ENCODE results near the gene MRPL48. TPM values are rescaled to one million over a fixed set of nuclear protein-coding genes. Genes with fewer than 3 reads are reported as not detected.

The MRPL48 gene
- total and polyA plus RNA-seq, 4 donors: 12.6 to 34.1 (median 20.0) TPM

DNA sequence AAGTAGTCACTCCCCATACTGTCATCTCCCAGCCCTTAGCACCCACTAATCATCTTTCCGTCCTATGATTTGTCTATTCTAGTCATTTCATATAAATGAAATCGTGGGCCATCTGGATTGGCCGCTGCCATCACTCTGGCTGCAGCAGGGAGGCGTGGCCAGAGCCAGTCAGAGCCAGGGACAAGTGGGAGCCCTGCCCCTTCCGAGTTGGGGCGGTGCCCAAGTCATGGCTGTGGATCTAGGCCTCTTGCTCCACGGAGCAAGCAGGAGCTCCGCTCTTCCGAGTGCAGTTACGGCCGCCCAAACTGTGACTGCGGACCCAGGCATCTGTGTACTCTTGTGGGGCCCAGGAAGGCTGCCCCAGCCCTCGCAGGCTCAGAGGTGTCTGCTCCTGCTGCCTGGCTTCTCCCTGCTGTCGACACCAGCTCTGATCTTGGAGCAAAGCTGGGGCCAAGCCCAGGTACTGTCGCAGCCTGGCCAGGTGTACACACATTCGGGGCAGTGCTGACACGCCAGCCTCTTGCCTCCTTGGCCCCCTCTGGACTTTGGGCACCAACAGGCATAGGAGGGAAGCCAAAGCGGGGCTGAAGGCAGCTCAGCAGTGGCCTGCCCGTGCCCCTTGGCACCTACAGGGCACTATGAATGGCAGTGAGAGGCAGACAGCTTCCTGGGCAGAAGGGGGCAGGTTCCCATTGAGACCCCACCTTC lies 8.4 kb downstream of the MRPL48 start:
- 93% methylated on average over 19 of the region's 19 CpGs for WGBS
- no peak overlapping the region for H3K9ac ChIP-seq (ENCODE audit: low read depth in 1 of 2, low read length in 2 of 2)
- peaks cover 0 to 3% (median under 1%) of the 10 kb centered on the region in 4 donors for H3K36me3 ChIP-seq (ENCODE audit: control insufficient read depth in 4 of 4, insufficient read depth in 3 of 4, low read depth in 1 of 4, low read length in 3 of 4)
- H3K27ac ChIP-seq (ENCODE audit: low read depth in 1 of 2, low read length in 2 of 2): no peak overlapping the region
- TF ChIP-seq HNF4A (conservative IDR thresholded peaks at IDR 0.05): no peak
- TF ChIP-seq, protein P1, sequence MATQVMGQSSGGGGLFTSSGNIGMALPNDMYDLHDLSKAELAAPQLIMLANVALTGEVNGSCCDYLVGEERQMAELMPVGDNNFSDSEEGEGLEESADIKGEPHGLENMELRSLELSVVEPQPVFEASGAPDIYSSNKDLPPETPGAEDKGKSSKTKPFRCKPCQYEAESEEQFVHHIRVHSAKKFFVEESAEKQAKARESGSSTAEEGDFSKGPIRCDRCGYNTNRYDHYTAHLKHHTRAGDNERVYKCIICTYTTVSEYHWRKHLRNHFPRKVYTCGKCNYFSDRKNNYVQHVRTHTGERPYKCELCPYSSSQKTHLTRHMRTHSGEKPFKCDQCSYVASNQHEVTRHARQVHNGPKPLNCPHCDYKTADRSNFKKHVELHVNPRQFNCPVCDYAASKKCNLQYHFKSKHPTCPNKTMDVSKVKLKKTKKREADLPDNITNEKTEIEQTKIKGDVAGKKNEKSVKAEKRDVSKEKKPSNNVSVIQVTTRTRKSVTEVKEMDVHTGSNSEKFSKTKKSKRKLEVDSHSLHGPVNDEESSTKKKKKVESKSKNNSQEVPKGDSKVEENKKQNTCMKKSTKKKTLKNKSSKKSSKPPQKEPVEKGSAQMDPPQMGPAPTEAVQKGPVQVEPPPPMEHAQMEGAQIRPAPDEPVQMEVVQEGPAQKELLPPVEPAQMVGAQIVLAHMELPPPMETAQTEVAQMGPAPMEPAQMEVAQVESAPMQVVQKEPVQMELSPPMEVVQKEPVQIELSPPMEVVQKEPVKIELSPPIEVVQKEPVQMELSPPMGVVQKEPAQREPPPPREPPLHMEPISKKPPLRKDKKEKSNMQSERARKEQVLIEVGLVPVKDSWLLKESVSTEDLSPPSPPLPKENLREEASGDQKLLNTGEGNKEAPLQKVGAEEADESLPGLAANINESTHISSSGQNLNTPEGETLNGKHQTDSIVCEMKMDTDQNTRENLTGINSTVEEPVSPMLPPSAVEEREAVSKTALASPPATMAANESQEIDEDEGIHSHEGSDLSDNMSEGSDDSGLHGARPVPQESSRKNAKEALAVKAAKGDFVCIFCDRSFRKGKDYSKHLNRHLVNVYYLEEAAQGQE (IDR thresholded peaks at IDR 0.05): no peak
- TF ChIP-seq JUND (IDR thresholded peaks at IDR 0.05): no peak
- no peak for TF ChIP-seq RAD21 (IDR thresholded peaks at IDR 0.05)
- TF ChIP-seq RXRA (IDR thresholded peaks at IDR 0.05): no peak
- no peak for TF ChIP-seq GABPA (IDR thresholded peaks at IDR 0.05 in 1 of 2, conservative IDR thresholded peaks at IDR 0.05 in 1 of 2)
- TF ChIP-seq, protein P2, sequence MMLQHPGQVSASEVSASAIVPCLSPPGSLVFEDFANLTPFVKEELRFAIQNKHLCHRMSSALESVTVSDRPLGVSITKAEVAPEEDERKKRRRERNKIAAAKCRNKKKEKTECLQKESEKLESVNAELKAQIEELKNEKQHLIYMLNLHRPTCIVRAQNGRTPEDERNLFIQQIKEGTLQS (IDR thresholded peaks at IDR 0.05): no peak
- TF ChIP-seq NR2F2 (IDR thresholded peaks at IDR 0.05): no peak
- TF ChIP-seq FOXA1 (IDR thresholded peaks at IDR 0.05): no peak
- TF ChIP-seq, protein P3, sequence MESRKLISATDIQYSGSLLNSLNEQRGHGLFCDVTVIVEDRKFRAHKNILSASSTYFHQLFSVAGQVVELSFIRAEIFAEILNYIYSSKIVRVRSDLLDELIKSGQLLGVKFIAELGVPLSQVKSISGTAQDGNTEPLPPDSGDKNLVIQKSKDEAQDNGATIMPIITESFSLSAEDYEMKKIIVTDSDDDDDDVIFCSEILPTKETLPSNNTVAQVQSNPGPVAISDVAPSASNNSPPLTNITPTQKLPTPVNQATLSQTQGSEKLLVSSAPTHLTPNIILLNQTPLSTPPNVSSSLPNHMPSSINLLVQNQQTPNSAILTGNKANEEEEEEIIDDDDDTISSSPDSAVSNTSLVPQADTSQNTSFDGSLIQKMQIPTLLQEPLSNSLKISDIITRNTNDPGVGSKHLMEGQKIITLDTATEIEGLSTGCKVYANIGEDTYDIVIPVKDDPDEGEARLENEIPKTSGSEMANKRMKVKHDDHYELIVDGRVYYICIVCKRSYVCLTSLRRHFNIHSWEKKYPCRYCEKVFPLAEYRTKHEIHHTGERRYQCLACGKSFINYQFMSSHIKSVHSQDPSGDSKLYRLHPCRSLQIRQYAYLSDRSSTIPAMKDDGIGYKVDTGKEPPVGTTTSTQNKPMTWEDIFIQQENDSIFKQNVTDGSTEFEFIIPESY (IDR thresholded peaks at IDR 0.05): no peak
- TF ChIP-seq EGR1 (IDR thresholded peaks at IDR 0.05; ENCODE audit: low read depth in 2 of 2): no peak
- TF ChIP-seq TAF1 (conservative IDR thresholded peaks at IDR 0.05): no peak
- no peaks in the 10 kb centered on the region for H3K4me1 ChIP-seq (ENCODE audit: control insufficient read depth in 4 of 4, insufficient read depth in 4 of 4, low read length in 3 of 4)
- H3K9me3 ChIP-seq (ENCODE audit: control insufficient read depth in 4 of 4, low read length in 3 of 4): no peaks in the 10 kb centered on the region
- no peak overlapping the region for H3K4me3 ChIP-seq (ENCODE audit: low read depth in 1 of 3, low read length in 3 of 3)
- no peak for DNase-seq (ENCODE audit: low spot score)
- no peaks in the 10 kb centered on the region for H3K27me3 ChIP-seq (ENCODE audit: control insufficient read depth in 4 of 4, insufficient read depth in 4 of 4, low read length in 3 of 4)

DNA sequence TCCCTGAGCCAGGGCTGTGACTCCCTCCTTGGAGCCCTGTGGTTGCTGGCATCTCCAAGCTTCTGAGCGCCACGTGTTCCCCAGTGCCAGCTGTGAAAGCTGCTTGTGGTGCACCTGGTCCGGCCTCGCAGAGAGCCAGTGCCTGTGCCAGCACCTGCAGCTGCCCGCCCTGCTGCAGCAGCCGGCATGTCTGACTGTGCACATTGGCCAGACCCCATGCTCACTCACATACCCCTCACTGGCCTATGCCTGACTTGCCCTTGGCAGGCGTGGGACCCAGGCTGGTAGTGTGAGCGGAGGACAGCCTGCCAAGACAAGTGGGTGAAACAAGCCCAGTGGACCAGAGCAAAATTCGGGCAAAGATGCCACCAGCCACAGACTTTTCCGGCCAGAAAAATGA lies 9.8 kb downstream of the MRPL48 start:
- H3K36me3 ChIP-seq (ENCODE audit: control insufficient read depth in 4 of 4, insufficient read depth in 3 of 4, low read depth in 1 of 4, low read length in 3 of 4): peaks cover 0 to 3% (median under 1%) of the 10 kb centered on the region in 4 donors
- DNase-seq (ENCODE audit: low spot score): no peak
- H3K4me3 ChIP-seq (ENCODE audit: low read depth in 1 of 3, low read length in 3 of 3): no peak overlapping the region
- H3K27ac ChIP-seq (ENCODE audit: low read depth in 1 of 2, low read length in 2 of 2): no peak overlapping the region
- H3K9ac ChIP-seq (ENCODE audit: low read depth in 1 of 2, low read length in 2 of 2): no peak overlapping the region
- TF ChIP-seq TAF1 (conservative IDR thresholded peaks at IDR 0.05): no peak
- H3K4me1 ChIP-seq (ENCODE audit: control insufficient read depth in 4 of 4, insufficient read depth in 4 of 4, low read length in 3 of 4): no peaks in the 10 kb centered on the region
- no peaks in the 10 kb centered on the region for H3K27me3 ChIP-seq (ENCODE audit: control insufficient read depth in 4 of 4, insufficient read depth in 4 of 4, low read length in 3 of 4)
- 92% methylated on average over 10 of the region's 10 CpGs for WGBS
- no peaks in the 10 kb centered on the region for H3K9me3 ChIP-seq (ENCODE audit: control insufficient read depth in 4 of 4, low read length in 3 of 4)
